Body of pancreas (tissue), 4 donors: ENCODE data around the gene LOXL3. TPM values are rescaled to one million over a fixed set of nuclear protein-coding genes. Genes with fewer than 3 reads are reported as not detected.

Source experiments
- ATAC-seq: fragments of 150-250 bp; one replicate; pipeline ENCODE4 v1.9.1; 2016
- DNase-seq, 4 donors: peaks; one replicate each; pipeline ENCODE4 v3.0.0-alpha.2; 2019
- H3K27ac ChIP-seq, 4 donors: fragments of 200-600 bp; sonication (generic); 1 replicate in 3 of 4; 2 replicates in 1 of 4; pipeline versions ENCODE4 v1.5.1 to v1.6.1; 2016 to 2019; ENCODE audit warnings: mild to moderate bottlenecking in 1 of 4, mixed read lengths in 1 of 4, moderate library complexity in 1 of 4
- H3K27me3 ChIP-seq, 2 donors: fragments of 200-600 bp; sonication (generic); one replicate each; pipeline ENCODE4 v1.6.0; 2016; ENCODE audit warnings: mild to moderate bottlenecking in 1 of 2
- H3K36me3 ChIP-seq, 2 donors: fragments of 200-600 bp; sonication (generic); replicated peaks in 1 of 2; 2 replicates each; pipeline ENCODE4 v1.5.1; 2016; ENCODE audit warnings: low read depth in 2 of 2; ENCODE audit not compliant: insufficient read depth in 1 of 2
- H3K4me1 ChIP-seq: fragments of 200-600 bp; sonication (generic); one replicate; pipeline ENCODE4 v1.6.0; 2016
- H3K4me3 ChIP-seq, 2 donors: fragments of 200-600 bp; sonication (generic); 1 replicate in 1 of 2; 2 replicates in 1 of 2; pipeline ENCODE4 v1.5.1; 2016 to 2019
- H3K9me3 ChIP-seq, 3 donors: fragments of 200-600 bp; sonication (generic); 1 replicate in 2 of 3; 2 replicates in 1 of 3; pipeline ENCODE4 v1.5.1; 2016
- CTCF ChIP-seq, 7 experiments: fragments of 450-650 bp in 4 of 7; fragments of 200-600 bp in 3 of 7; sonication (generic) in 3 of 7; IDR thresholded peaks; one replicate each; pipeline ENCODE4 v1.5.1; 2016 to 2019; ENCODE audit warnings: antibody characterized with exemption in 7 of 7
- POLR2A ChIP-seq, 3 donors: fragments of 450-650 bp; IDR thresholded peaks; one replicate each; pipeline ENCODE4 v1.6.1; 2016; ENCODE audit warnings: antibody characterized with exemption in 3 of 3, mild to moderate bottlenecking in 2 of 3
- WGBS, 2 donors: methylation state at CpG; one replicate each; pipeline ENCODE4 v1.1.5; 2017; 5-methylcytosine and 5-hydroxymethylcytosine counted together
- intact Hi-C: fragments of 100-400 bp; cut with DNase I; formaldehyde crosslinking; loops from one replicate; pipeline ENCODE4 v1.15.1; 2023
- total RNA-seq, 2 donors: library from RNA; depleted of rRNA; stranded (reverse); fragments of >200 nt; gene quantifications; one replicate each; pipeline ENCODE4 v1.1.0, GENCODE V29; 2016

Gene LOXL3
- total RNA-seq, 2 donors from 2014 or later: 0.33 to 3.1 TPM

GRCh38 chr2:74535440-74535965 is 18.2 kb downstream of the LOXL3 start:
- Histone ChIP-seq H3K4me3 (no peak overlapping the region), H3K27ac (no peak overlapping the region), H3K36me3 (no peaks in the 10 kb centered on the region), H3K4me1 (peaks cover 9% of the 10 kb centered on the region), H3K27me3 (no peaks in the 10 kb centered on the region), H3K9me3 (no peaks in the 10 kb centered on the region)
- no peak for DNase-seq
- intact Hi-C loops: no loop called here
- TF ChIP-seq CTCF (IDR thresholded peaks at IDR 0.05) (no peak), POLR2A (IDR thresholded peaks at IDR 0.05) (no peak)
- ATAC-seq: no peak
- 73 to 74% methylated on average over 6 to 10 of the region's 10 CpGs for WGBS, 2 donors

GRCh38 chr2:74534411-74534810 is 19.3 kb downstream of the LOXL3 start:
- WGBS, 2 donors: 71 to 75% methylated on average over 10 to 12 of the region's 12 CpGs
- TF ChIP-seq POLR2A (IDR thresholded peaks at IDR 0.05) (no peak), CTCF (IDR thresholded peaks at IDR 0.05) (no peak)
- Histone ChIP-seq H3K27me3 (no peaks in the 10 kb centered on the region), H3K9me3 (no peaks in the 10 kb centered on the region), H3K27ac (no peak overlapping the region), H3K36me3 (no peaks in the 10 kb centered on the region), H3K4me3 (no peak overlapping the region), H3K4me1 (peaks cover 12% of the 10 kb centered on the region)
- DNase-seq: no peak
- intact Hi-C loops: no loop called here
- no peak for ATAC-seq

- no peak for TF ChIP-seq CTCF (IDR thresholded peaks at IDR 0.05)
- no peak for TF ChIP-seq POLR2A (IDR thresholded peaks at IDR 0.05)
- Histone ChIP-seq H3K9me3 (no peaks in the 10 kb centered on the region), H3K4me1 (peaks cover 17% of the 10 kb centered on the region), H3K4me3 (no peak overlapping the region), H3K36me3 (no peaks in the 10 kb centered on the region), H3K27ac (no peak overlapping the region), H3K27me3 (no peaks in the 10 kb centered on the region)
- WGBS, 2 donors: 78 to 82% methylated on average over 4 of the region's 4 CpGs
- DNase-seq (no peak), ATAC-seq (no peak)
- intact Hi-C loops: no loop called here
Measured at GRCh38 chr2:74533464-74533863, 20.3 kb downstream of the LOXL3 start.

- H3K4me3 ChIP-seq: no peak overlapping the region
- ATAC-seq: no peak
- peaks cover 27% of the 10 kb centered on the region for H3K4me1 ChIP-seq
- intact Hi-C loops: no loop called here
- H3K27me3 ChIP-seq: no peaks in the 10 kb centered on the region
- no peak overlapping the region for H3K27ac ChIP-seq
- no peak for DNase-seq
- H3K36me3 ChIP-seq: no peaks in the 10 kb centered on the region
- peak in 4 of 7 experiments; percentile 32 to 37 (median 34) for TF ChIP-seq CTCF (IDR thresholded peaks at IDR 0.05)
- no peak for TF ChIP-seq POLR2A (IDR thresholded peaks at IDR 0.05)
- H3K9me3 ChIP-seq: no peaks in the 10 kb centered on the region
Measured at GRCh38 chr2:74532222-74532621, 21.5 kb downstream of the LOXL3 start.

GRCh38 chr2:74531666-74532065 is 22.1 kb downstream of the LOXL3 start:
- Histone ChIP-seq H3K36me3 (peaks cover 0 to 4% of the 10 kb centered on the region in 2 donors), H3K27me3 (no peaks in the 10 kb centered on the region), H3K4me1 (peaks cover 27% of the 10 kb centered on the region), H3K27ac (no peak overlapping the region), H3K9me3 (no peaks in the 10 kb centered on the region), H3K4me3 (no peak overlapping the region)
- intact Hi-C loops: no loop called here
- TF ChIP-seq POLR2A (IDR thresholded peaks at IDR 0.05) (no peak), CTCF (IDR thresholded peaks at IDR 0.05) (no peak)
- no peak for ATAC-seq
- WGBS, 2 donors: 81 to 89% methylated on average over 7 of the region's 7 CpGs
- no peak for DNase-seq
